OCI-LY1 (cell line): ENCODE results near the gene VEPH1.

ENCODE experiments used
- H2AFZ ChIP-seq: fragments of 200-600 bp; sonication (generic), shearing (Covaris generic); 2 replicates; pipeline ENCODE4 v1.6.0; 2014; ENCODE audit warnings: antibody characterized with exemption, mild to moderate bottlenecking, low read length
- H3F3A ChIP-seq: fragments of 200-600 bp; sonication (generic), shearing (Covaris generic); 2 replicates; pipeline ENCODE4 v1.6.0; 2014; ENCODE audit warnings: mild to moderate bottlenecking, antibody characterized with exemption, low read length, moderate library complexity; ENCODE audit not compliant: insufficient read depth
- H3K27ac ChIP-seq: fragments of 200-600 bp; sonication (generic); 2 replicates; pipeline ENCODE4 v1.5.1; 2014; ENCODE audit warnings: low read length, mixed run types, mild to moderate bottlenecking, low read depth; ENCODE audit not compliant: poor library complexity, severe bottlenecking
- H3K27me3 ChIP-seq: fragments of 200-600 bp; sonication (generic); 2 replicates; pipeline ENCODE4 v1.6.0; 2014; ENCODE audit warnings: antibody characterized with exemption, mild to moderate bottlenecking, low read length, moderate library complexity; ENCODE audit not compliant: insufficient read depth
- H3K36me3 ChIP-seq: fragments of 200-600 bp; sonication (generic); 2 replicates; pipeline ENCODE4 v1.6.1; 2014; ENCODE audit warnings: mild to moderate bottlenecking, antibody characterized with exemption, low read length, moderate library complexity, mixed read lengths; ENCODE audit not compliant: insufficient read depth
- H3K4me1 ChIP-seq: fragments of 200-600 bp; sonication (generic); 2 replicates; pipeline ENCODE4 v1.5.1; 2014; ENCODE audit warnings: mild to moderate bottlenecking, low read length, moderate library complexity; ENCODE audit not compliant: insufficient read depth, severe bottlenecking
- H3K4me2 ChIP-seq: fragments of 200-600 bp; sonication (generic), shearing (Covaris generic); 2 replicates; pipeline ENCODE4 v1.6.1; 2014; ENCODE audit warnings: low read length
- H3K4me3 ChIP-seq: fragments of 200-600 bp; sonication (generic); 2 replicates; pipeline ENCODE4 v1.5.1; 2014; ENCODE audit warnings: low read length, low read depth, mild to moderate bottlenecking, mixed read lengths; ENCODE audit not compliant: poor library complexity, severe bottlenecking
- H3K79me2 ChIP-seq: fragments of 200-600 bp; shearing (Covaris generic); 2 replicates; pipeline ENCODE4 v1.6.1; 2016; ENCODE audit warnings: mixed run types, low read length, mixed read lengths; ENCODE audit not compliant: insufficient read depth
- H3K9ac ChIP-seq: fragments of 200-600 bp; sonication (generic), shearing (Covaris generic); 2 replicates; pipeline ENCODE4 v1.6.1; 2014; ENCODE audit warnings: mild to moderate bottlenecking, low read length, mixed read lengths
- H3K9me2 ChIP-seq: fragments of 200-600 bp; sonication (generic), shearing (Covaris generic); 2 replicates; pipeline ENCODE4 v1.6.1; 2014; ENCODE audit warnings: low read depth, mild to moderate bottlenecking, low read length, mixed read lengths
- H3K9me3 ChIP-seq: fragments of 200-600 bp; shearing (Covaris generic); 2 replicates; pipeline ENCODE4 v1.6.1; 2014; ENCODE audit warnings: low read length, mixed read lengths
- H4K20me1 ChIP-seq: fragments of 200-600 bp; sonication (generic), shearing (Covaris generic); 2 replicates; pipeline ENCODE4 v1.6.0; 2016; ENCODE audit warnings: mild to moderate bottlenecking, low read length; ENCODE audit not compliant: insufficient read depth
- CTCF ChIP-seq: fragments of 200-600 bp; sonication (generic), shearing (Covaris generic); IDR thresholded peaks from 2 replicates; pipeline ENCODE4 v1.5.1; 2017; ENCODE audit warnings: mild to moderate bottlenecking, antibody characterized with exemption, low read length, moderate library complexity, mixed read lengths
- EZH2 ChIP-seq: fragments of 200-600 bp; sonication (generic), shearing (Covaris generic); IDR thresholded peaks from 2 replicates; pipeline ENCODE4 v1.8.0; 2017; ENCODE audit warnings: borderline replicate concordance, mixed run types, mild to moderate bottlenecking, antibody characterized with exemption, low read length, moderate library complexity, mixed read lengths

Gene VEPH1

GRCh38 chr3:157398598-157398997 is 104.6 kb downstream of the VEPH1 start:
- no peak overlapping the region for H3K4me3 ChIP-seq

GRCh38 chr3:157394411-157394810 is 108.8 kb downstream of the VEPH1 start:
- no peak overlapping the region for H3K27ac ChIP-seq
- H3K4me3 ChIP-seq = no peak overlapping the region
- TF ChIP-seq EZH2 (no peak), CTCF (no peak)
- H3K27me3 ChIP-seq = no peaks in the 10 kb centered on the region
- no peak overlapping the region for H3K9ac ChIP-seq
- H3K36me3 ChIP-seq = no peaks in the 10 kb centered on the region
- H3K9me2 ChIP-seq = no peaks in the 10 kb centered on the region
- no peaks in the 10 kb centered on the region for H3K79me2 ChIP-seq
- no peak overlapping the region for H2AFZ ChIP-seq
- no peak overlapping the region for H3K4me2 ChIP-seq
- H3K9me3 ChIP-seq = no peaks in the 10 kb centered on the region
- H3K4me1 ChIP-seq = no peaks in the 10 kb centered on the region
- no peaks in the 10 kb centered on the region for H4K20me1 ChIP-seq
- no peaks in the 10 kb centered on the region for H3F3A ChIP-seq

More at GRCh38 chr3:157398598-157398997, 104.6 kb downstream of the VEPH1 start:
- Histone ChIP-seq H3F3A (no peaks in the 10 kb centered on the region), H3K9me3 (no peaks in the 10 kb centered on the region), H3K27ac (no peak overlapping the region), H3K79me2 (no peaks in the 10 kb centered on the region), H2AFZ (no peak overlapping the region), H3K9me2 (no peaks in the 10 kb centered on the region), H3K36me3 (no peaks in the 10 kb centered on the region), H4K20me1 (no peaks in the 10 kb centered on the region), H3K4me1 (no peaks in the 10 kb centered on the region), H3K27me3 (no peaks in the 10 kb centered on the region), H3K9ac (no peak overlapping the region), H3K4me2 (no peak overlapping the region)
- no peak for TF ChIP-seq CTCF

GRCh38 chr3:157393113-157393512 is 110.1 kb downstream of the VEPH1 start:
- Histone ChIP-seq H3K4me3 (no peak overlapping the region), H3K4me1 (no peaks in the 10 kb centered on the region), H3K9me2 (no peaks in the 10 kb centered on the region), H3K4me2 (no peak overlapping the region), H3K9ac (no peak overlapping the region), H3K79me2 (no peaks in the 10 kb centered on the region), H3K27me3 (no peaks in the 10 kb centered on the region), H3K9me3 (no peaks in the 10 kb centered on the region), H3K36me3 (no peaks in the 10 kb centered on the region), H2AFZ (no peak overlapping the region), H3F3A (no peaks in the 10 kb centered on the region), H4K20me1 (no peaks in the 10 kb centered on the region), H3K27ac (no peak overlapping the region)
- TF ChIP-seq CTCF (no peak), EZH2 (no peak)
